ENCODE measurements around the gene B3GALT5.

The B3GALT5 gene

DNA sequence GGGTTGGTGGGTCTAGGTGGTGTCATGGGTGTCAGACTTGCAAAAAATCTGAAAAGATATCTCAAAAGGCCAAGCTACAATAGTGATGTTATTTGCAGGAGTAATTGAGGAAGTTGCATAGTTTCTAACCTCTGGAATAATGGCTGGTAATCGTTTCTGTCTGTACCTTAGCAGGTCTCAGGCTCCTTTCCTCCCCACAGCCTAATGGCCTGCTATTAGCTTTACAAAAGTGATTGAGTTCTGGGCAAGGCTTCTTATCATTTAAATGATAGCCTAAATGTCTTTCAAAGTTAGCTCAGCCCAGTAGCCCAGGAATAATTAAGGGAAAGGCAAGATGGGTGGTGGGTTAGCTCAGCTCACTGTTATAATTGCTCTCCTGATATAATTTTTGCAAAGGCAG lies 94.6 kb downstream of the B3GALT5 start:
- DNase-seq, result no peak

GRCh38 chr21:39710866-39711265 lies 98.1 kb downstream of the B3GALT5 start:
- no peak for DNase-seq

DNA sequence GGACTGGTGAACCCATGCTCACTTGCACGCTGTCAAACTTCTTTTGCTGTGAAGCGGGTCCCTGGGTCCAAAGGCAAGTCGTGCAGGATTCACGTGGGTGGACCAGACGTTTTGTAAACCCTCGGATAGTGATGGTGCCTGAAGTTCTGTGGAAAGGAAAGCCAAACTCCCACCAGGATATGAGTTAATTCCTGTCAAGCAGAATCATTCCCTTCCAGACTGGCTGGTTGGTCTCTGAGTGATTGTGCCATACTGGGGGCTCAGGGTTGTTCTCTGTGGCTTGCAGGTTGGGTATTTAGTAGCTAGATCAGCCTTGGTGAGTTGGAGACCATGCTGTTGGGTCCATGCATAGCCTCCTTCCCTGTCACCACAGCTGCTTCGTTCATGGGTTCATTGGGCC lies 99.5 kb downstream of the B3GALT5 start:
- no peak for DNase-seq

DNA sequence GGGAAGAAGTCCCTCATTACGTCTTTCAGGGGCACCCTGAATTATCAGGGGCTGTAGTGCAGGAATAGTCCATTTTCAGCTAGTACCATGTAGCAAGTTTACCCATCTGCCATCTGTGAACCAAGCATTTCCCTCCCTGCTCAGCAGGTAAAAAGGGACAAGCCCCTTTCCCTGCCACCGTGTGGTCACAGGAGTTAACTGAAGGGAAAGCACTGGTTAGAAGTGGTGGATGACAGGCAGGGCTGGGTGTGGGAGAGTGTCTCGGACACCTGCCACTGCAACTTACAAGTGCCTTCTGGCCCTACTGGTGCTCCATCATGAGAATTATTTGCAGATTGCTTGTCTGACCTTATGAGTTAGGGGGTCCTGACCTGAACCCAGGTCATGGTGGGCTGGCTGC lies 100.2 kb downstream of the B3GALT5 start:
- no peak for DNase-seq

DNA sequence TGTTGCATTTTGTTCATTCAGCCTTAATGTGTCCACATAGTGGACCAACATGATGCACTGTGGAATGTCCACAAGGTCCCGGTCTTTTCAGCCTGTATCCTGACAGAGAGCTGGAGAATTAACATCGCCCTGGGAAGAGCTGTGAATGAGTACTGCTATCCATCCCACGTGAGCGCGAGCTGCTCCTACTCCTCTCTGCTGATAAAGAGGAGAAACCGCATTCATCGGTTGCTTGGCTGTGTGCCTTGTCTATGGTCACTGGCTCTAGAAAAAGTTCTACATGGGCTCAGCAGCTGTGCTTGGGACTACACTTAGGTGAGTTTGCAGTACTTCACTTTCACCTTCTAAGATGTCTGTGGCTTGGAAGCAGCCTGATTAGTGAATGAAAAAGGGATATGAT lies 101.2 kb downstream of the B3GALT5 start:
- DNase-seq, result no peak

- DNase-seq, result no peak
Measured at GRCh38 chr21:39714331-39714730, 101.6 kb downstream of the B3GALT5 start.

DNA sequence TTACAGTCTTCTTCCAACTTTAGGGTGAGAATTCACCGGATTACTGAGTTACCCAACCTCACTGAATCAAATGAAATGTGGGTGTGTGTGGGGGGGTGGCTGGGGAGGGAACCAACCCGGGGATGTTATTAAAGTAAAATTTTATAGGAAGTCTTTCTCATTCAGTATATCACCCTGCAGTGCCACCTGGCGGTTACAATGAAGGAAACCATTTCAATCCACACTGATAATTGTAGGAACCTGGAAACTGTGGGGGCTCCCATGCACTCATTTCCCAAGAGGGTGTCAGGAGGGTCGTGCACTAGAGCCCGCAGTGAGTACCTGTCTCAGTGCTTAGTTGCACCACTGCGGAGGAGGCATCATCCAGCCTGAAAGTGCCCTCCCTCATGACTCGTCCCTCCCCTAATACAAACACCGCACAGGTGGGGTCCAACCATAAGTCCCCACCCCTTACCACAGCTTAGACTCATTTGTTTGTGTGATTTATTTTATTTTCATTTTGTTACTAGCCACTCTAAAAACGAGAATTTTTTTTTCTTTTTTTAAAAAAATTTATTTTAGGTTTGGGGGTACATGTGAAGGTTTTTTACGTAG lies 103.2 kb downstream of the B3GALT5 start:
- peak in 1 of 2 donors; percentile 26 for DNase-seq

GRCh38 chr21:39720126-39720778 lies 107.5 kb downstream of the B3GALT5 start:
- DNase-seq, result no peak

GRCh38 chr21:39721885-39722284 lies 109.1 kb downstream of the B3GALT5 start:
- DNase-seq, result no peak
